Measurements from ENCODE around the gene STMN3.
"Not testable (repeated sequence)": the region's sequence is repeated elsewhere in the genome, so short reads cannot be mapped to it uniquely, and the experiment has no call there.

STMN3 gene

DNA sequence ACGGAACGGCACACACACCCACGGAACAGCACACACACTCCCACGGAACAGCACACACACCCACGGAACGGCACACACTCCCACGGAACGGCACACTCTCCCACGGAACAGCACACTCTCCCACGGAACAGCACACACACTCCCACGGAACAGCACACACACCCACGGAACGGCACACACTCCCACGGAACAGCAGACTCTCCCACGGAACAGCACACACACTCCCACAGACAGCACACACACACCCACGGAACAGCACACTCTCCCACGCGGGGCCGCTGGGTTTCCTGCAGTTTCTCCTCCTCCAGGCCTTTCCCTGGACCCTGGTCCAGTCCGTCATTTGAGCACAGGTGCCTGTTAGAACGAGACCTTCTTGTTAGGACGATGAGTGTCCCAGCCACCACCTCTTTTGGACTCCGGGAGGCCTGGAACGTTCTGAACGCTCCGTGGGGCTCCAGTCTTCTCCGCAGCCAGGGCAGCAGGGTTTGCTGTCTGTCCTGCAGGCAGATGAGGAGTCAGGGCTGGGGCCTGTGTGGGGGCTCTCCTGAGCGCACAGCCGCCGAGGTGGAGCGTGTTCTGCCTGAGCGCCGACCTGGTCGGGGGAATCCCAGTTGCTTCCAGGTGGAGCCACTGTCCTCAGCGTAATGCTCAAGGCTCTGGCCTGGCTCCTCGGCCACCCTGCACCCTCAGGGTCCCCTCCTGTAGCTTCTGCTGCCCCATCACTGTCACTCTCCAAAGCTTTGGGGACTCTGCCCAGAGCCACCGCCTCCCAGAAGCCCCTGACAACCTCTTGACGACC, 25.6 kb upstream of the STMN3 start:
- no peak for DNase-seq

DNA sequence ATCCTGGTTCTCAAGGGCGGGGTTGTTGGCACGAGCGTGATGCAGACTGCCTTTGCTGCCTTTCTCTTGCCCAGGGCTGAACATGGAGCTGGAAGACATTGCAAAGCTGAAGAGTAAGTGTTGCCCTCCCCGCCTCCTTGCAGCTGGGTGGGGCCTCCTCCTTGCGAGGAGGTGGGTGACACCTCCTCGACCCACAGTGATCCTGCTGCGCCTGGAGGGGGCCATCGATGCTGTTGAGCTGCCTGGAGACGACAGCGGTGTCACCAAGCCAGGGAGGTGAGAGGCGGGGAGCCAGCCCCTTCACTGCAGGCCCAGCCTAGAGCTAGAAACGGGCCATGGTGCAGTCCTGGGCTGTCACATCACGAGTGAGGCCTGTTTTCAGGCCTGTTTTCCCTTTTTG, 24.8 kb upstream of the STMN3 start:
- DNase-seq, result no peak

DNA sequence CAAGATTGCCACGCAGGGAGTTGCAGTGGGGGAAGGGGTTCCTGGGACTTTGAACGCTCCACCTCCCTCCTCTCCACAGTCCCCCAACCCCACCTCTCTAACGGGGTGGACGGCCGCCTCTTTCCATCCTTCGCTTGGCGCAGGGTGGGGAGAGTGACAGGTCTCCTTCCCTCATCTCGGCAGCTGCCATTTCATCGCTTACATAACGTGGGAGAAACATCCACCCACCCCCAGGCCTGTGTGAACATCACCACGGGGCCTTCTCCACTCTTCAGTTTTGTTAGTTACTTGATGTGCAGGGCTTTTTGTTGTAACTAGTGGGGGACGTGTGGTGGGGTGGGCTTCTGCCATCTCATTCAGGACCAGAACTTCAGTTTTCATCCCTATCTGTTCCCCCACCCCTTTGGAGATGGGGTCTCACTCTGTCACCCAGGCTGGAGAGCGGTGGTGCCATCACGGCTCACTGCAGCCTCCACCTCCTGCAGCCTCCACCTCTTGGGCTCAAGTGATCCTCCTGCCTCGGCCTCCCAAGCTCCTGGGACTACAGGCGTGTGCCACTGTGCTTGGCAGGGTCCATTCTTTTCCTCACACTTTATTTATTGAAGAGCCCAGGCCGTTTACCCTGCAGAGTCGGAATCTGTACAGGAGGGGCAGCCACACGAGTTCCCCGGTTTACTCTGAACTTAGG, 22.6 kb upstream of the STMN3 start:
- no peak for DNase-seq

DNA sequence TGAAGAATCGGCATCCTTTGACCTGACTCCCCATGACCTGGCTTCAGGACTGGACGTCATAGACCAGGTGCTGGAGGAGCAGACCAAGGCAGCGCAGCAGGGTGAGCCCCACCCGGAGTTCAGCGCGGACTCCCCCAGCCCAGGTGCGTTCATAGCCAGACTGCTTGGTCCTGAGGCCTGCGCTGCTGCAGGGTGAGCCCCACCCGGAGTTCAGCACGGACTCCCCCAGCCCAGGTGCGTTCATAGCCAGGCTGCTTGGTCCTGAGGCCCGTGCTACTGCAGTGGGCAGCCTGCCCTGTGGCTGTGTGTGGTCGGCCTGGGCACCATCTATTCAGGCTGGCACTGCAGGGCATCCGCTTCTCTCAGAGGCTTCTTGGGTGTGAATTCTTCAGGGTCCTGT, 20.7 kb upstream of the STMN3 start:
- no peak for DNase-seq

- no peak for DNase-seq
Measured at GRCh38 chr20:63672666-63673065, 19.4 kb upstream of the STMN3 start.

- not testable (repeated sequence) for DNase-seq
Measured at GRCh38 chr20:63671695-63672094, 18.5 kb upstream of the STMN3 start.

DNA sequence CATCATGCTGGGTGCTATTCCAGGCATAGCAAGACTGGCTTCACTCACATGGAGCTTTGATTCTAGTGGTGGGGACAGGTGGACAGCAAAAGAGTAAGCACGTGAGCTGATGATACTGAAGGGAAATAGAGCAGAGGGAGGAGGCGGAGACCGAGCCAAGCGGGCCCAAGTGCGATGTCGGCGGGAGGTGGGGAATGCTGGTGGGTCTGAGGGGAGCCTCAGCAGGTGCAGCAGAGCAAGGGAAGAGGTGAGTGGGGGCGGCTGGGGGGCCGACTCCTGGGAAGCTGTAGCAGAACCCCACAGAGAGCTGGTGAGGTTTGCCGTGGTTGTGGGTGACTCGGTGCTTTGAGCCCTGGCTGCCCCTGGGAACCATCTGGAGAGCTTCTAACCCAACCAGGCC, 15.1 kb upstream of the STMN3 start:
- no peak for DNase-seq

DNA sequence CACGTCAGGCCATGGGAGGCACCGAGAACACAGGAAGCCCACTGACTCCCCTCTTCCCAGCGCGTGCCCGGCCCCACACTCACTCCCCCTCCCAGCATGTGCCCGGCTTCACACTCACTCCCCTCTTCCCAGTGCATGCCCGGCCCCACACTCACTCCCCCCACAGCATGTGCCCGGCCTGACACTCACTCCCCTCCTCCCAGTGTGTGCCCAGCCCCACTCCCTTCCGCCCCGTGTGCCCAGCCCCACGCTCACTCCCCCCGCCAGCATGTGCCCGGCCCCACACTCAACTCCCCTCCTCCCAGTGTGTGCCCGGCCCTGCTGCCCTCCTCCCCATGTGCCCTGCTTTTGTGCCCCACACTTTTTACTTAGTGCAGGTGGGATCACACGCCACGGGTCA, 14.6 kb upstream of the STMN3 start:
- DNase-seq, result no peak

DNA sequence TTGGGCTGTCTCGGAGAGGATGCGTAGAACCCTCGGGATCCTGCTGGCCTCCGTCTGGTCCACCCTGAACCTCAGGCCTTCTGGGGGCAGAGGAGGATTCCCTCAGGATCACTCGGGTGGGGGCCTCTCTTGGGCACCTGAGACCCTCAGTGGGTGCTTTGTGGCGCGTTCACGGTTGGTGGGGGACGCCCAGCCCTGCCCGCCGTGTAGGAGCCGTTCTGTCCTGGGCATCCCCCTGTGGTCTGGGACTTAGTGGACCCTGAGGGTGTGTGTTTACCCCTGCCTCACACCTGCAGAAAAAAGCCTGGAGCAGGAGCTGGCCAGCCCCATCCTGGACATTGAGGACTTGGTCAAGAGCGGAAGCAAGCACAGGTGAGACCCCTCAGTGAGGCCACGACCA, 12.5 kb upstream of the STMN3 start:
- DNase-seq, result no peak

- DNase-seq, result no peak
Measured at GRCh38 chr20:63664861-63665594, 11.8 kb upstream of the STMN3 start.

DNA sequence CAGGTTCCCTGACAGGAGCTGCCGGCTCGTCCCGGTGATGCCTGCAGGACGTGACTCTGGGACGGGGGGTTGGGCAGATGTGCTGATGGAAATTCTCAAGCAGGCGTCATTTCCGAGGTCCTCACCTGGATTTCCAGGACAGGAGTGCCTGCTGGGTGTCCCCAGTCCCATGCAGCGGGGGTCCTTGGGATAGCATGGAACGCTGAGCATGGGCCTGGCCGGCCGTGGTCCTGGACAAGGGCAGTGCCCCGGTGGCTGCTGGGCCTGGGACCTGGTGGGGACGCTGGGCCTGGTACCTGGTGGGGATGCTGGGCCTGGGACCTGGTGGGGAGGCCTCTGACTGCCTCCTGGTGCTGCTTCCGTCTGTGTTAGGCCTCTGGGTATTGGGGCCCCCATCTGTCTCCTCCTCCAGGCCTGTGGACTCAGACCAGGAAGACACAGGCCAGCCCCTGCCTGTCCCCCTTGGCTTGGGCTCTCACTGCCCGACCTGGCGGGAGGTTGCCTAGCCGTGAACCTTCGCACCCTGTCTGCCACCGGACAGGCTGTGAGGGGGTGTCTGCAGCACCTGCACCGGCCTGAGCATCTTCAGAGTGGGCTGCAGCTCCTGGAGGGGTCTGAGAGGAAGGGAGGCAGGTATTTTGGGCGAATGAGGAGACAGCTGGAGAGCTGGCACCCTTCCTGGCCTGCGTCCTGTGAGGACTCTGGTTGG, 11.1 kb upstream of the STMN3 start:
- DNase-seq, result no peak

- no peak for DNase-seq
Measured at GRCh38 chr20:63663332-63664066, 10.3 kb upstream of the STMN3 start.

- DNase-seq, result no peak
Measured at GRCh38 chr20:63662813-63663189, 9.6 kb upstream of the STMN3 start.

GRCh38 chr20:63661959-63662812, 9.0 kb upstream of the STMN3 start:
- no peak for DNase-seq

- no peak for DNase-seq
Measured at GRCh38 chr20:63661108-63661507, 7.9 kb upstream of the STMN3 start.

DNA sequence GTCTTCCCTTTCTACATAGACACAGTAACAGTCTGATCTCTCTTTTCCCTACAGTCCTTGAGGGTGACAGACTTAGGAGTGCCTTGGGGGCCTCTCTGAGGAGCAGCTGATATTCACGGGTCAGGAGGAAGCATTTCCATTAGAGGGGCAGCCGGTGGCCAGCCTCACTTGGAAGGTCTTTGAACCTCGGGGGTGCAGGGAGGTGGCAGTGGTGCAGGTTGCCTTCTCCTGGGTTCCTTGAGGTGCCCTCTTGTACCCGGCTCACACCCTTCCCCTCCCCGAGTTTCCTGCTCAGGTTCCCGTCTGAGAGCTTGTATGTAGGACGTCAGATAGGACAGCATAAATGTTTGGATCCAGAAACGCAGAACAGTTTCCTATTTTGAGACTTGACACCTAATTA, 7.4 kb upstream of the STMN3 start:
- no peak for DNase-seq

- not testable (repeated sequence) for DNase-seq
Measured at GRCh38 chr20:63660174-63660573, 7.0 kb upstream of the STMN3 start.

- DNase-seq, result no peak
Measured at GRCh38 chr20:63659370-63659769, 6.1 kb upstream of the STMN3 start.

GRCh38 chr20:63658749-63659187, 5.5 kb upstream of the STMN3 start:
- DNase-seq, result peak; percentile 68 to 84 (median 82)

- DNase-seq, result peak; percentile 94 to 97 (median 96)
Measured at GRCh38 chr20:63657937-63658748, 4.9 kb upstream of the STMN3 start, which contains the start of gene RTEL1. Gene RTEL1 (plus strand): TSS chr20:63658312. CDS start chr20:63659403, 1,091 bp downstream.

Data from suppressor macrophage (primary cell).